NCI-H446 treated with DMSO at 0.1 percent for 48 hours (cell line): ENCODE data around the gene INS.

Source experiments
- DNase-seq: peaks from one replicate; lab custom pipeline; 2025; lab: John Stamatoyannopoulos, UW

The INS gene

DNA sequence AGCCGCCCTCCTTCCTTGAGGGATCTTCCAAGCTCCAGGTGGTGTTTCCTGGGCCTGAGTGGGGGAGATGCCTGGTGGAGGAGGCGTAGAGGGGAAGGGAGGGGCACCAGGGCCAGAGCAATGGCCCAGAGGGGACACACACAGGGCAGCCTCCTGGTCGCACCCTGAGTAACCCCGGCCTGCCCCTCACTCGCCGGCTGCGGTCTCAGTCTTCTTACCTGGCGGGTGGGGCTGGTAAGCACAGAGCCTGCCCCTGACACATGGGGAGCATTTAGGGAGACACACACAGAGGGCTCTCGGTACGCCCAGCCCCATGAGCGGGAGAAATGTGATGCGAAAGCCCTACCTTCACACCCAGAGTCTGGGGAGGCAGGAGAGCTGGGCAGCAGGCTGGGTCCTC is 45.7 kb downstream of the INS start:
- DNase-seq = no peak

DNA sequence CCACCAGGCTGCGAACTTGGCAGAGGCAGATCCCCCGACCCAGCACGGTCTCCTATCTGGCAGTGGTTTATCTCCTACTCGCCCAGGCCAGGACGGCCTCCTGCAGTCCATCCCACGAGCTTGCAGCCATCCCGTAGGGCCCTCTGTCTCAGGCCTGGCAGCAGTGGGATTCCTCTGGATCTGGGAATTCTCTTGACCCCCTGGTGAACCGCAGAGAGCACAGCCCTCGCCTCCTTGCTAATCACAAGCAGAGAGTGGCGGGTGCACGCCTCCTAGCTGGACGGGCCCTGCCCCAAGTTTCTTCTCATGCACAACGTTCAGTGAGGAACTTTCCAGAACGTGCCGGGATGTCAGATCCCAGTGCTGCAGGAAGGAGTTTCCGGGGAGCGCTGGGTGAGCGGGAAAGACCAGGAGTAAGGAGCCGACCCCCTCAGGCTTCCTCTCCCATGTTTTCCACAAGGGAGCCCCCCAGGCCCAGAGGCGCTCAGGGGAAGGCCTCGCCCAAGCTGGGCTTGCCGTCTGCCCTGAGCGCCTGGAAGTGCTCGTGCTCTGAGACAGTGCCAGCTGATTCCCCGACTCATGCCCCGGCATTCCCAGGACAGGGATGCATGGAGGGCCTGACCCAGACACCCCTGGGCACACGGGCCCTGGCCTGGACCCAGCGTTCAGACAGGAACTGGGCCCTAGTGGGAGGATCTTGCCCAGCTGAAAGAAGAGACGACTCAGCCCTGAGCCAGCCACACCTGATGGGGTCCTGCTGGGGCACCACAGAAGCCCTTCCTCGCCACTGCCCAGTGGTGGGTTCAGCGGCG is 46.4 kb downstream of the INS start:
- no peak for DNase-seq

DNA sequence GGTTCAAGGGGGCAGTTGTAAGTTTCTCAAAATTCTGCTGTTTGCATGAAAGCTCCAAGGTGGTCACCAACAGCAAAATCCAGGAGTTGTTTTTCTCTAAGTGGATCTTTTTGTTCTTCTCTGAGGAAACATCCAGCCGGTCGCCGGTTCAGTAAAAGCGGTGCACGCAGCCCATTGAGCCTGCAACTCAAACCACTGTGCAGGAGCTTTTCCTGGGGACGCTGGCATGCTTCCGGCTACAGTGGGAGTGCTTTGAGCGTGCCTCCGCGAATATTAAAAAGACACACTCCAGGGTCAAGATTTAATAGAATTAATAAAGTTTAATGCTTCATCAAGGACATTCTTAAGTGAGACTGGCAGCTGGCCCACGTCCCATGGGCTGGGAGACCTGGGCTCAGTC is 47.2 kb downstream of the INS start:
- DNase-seq = no peak

DNA sequence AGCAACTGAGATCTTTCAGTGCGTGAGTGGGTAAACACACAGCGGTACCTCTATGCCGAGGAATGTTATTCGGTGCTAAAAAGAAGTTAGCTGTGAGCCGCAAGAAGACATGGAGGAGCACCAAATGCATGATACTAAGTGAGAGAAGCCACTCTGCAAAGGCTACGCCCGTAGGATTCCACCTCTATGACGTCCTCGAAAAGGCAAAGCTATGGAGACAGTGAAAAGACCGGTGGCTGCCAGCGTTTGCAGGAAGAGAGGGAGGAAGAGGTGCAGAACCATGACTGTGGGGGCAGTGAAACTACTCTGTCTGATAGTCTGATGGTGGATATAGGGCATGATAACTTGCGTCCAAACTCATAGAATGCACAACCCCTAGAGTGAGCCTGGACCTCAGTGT is 50.5 kb downstream of the INS start:
- no peak for DNase-seq
